Smooth muscle cell (in vitro differentiated cells): ENCODE data around the gene ZNF608. TPM values are rescaled to one million over a fixed set of nuclear protein-coding genes. Genes with fewer than 3 reads are reported as not detected.

Experiments
- DNase-seq: peaks from one replicate; lab custom pipeline; 2025; ENCODE audit not compliant: unreplicated experiment; lab: John Stamatoyannopoulos, UW
- H2AFZ ChIP-seq: fragments of 200-600 bp; sonication (generic); 2 replicates; pipeline ENCODE4 v1.6.0; 2016; ENCODE audit warnings: antibody characterized with exemption, low read depth, mild to moderate bottlenecking
- H3F3A ChIP-seq: fragments of 200-600 bp; sonication (generic); 2 replicates; pipeline ENCODE4 v1.6.0; 2017; ENCODE audit warnings: antibody characterized with exemption, low read depth
- H3K27ac ChIP-seq: fragments of 200-600 bp; sonication (generic); 2 replicates; pipeline ENCODE4 v1.5.1; 2016; ENCODE audit warnings: low read depth, mild to moderate bottlenecking
- H3K27me3 ChIP-seq: fragments of 200-600 bp; sonication (generic); 2 replicates; pipeline ENCODE4 v1.6.1; 2016; ENCODE audit warnings: low read depth, mild to moderate bottlenecking
- H3K36me3 ChIP-seq: fragments of 200-600 bp; sonication (generic); 2 replicates; pipeline ENCODE4 v1.5.1; 2016; ENCODE audit warnings: low read depth
- H3K4me1 ChIP-seq: fragments of 200-600 bp; sonication (generic); 2 replicates; pipeline ENCODE4 v1.5.1; 2016; ENCODE audit warnings: low read depth
- H3K4me2 ChIP-seq: fragments of 200-600 bp; sonication (generic); 2 replicates; pipeline ENCODE4 v1.6.0; 2016; ENCODE audit warnings: mild to moderate bottlenecking
- H3K4me3 ChIP-seq: fragments of 200-600 bp; sonication (generic); 2 replicates; pipeline ENCODE4 v1.5.1; 2016; ENCODE audit warnings: mild to moderate bottlenecking
- H3K79me2 ChIP-seq: fragments of 200-600 bp; sonication (generic); 2 replicates; pipeline ENCODE4 v1.6.0; 2016; ENCODE audit warnings: low read depth, mild to moderate bottlenecking
- H3K9ac ChIP-seq: fragments of 200-600 bp; sonication (generic); 2 replicates; pipeline ENCODE4 v1.6.0; 2016; ENCODE audit warnings: low read depth
- H3K9me3 ChIP-seq: fragments of 200-600 bp; sonication (generic); replicated peaks from 2 replicates; pipeline ENCODE4 v1.5.1; 2016; ENCODE audit warnings: low read depth
- H4K20me1 ChIP-seq: fragments of 200-600 bp; sonication (generic); 2 replicates; pipeline ENCODE4 v1.6.0; 2016; ENCODE audit warnings: low read depth
- WGBS: methylation state at CpG from one replicate; pipeline ENCODE4 v1.1.7; 2016; ENCODE audit warnings: low lambda C conversion rate; 5-methylcytosine and 5-hydroxymethylcytosine counted together
- polyA plus RNA-seq: library from polyadenylated mRNA; unstranded; fragments of >200 nt; fragmentation: Nextera tagmentation; extraction: Ambion mirVana; gene quantifications from 2 replicates; pipeline ENCODE4 v1.2.1, GENCODE V29; 2016
- total RNA-seq: library from RNA; depleted of rRNA; stranded (reverse); fragments of >200 nt; gene quantifications from 2 replicates; pipeline ENCODE4 v1.2.3, GENCODE V29; 2014
- TF ChIP-seq, protein P1 (sequence below): fragments of 200-600 bp; sonication (generic); IDR thresholded peaks from 2 replicates; pipeline ENCODE4 v1.5.1; 2017; ENCODE audit warnings: borderline replicate concordance, mild to moderate bottlenecking, antibody characterized with exemption; ENCODE audit not compliant: insufficient read depth, poor library complexity, severe bottlenecking

ZNF608 gene
- total and polyA plus RNA-seq, 2 experiments from 2014 or later, result 15.4 to 33.1 TPM

- no peaks in the 10 kb centered on the region for H3K27me3 ChIP-seq
- H2AFZ ChIP-seq, result no peak overlapping the region
- no peaks in the 10 kb centered on the region for H3K79me2 ChIP-seq
- WGBS, result 83% methylated on average over 1 of the region's 1 CpG
- H3K9me3 ChIP-seq, result no peaks in the 10 kb centered on the region
- no peaks in the 10 kb centered on the region for H3K36me3 ChIP-seq
- TF ChIP-seq, protein P1, sequence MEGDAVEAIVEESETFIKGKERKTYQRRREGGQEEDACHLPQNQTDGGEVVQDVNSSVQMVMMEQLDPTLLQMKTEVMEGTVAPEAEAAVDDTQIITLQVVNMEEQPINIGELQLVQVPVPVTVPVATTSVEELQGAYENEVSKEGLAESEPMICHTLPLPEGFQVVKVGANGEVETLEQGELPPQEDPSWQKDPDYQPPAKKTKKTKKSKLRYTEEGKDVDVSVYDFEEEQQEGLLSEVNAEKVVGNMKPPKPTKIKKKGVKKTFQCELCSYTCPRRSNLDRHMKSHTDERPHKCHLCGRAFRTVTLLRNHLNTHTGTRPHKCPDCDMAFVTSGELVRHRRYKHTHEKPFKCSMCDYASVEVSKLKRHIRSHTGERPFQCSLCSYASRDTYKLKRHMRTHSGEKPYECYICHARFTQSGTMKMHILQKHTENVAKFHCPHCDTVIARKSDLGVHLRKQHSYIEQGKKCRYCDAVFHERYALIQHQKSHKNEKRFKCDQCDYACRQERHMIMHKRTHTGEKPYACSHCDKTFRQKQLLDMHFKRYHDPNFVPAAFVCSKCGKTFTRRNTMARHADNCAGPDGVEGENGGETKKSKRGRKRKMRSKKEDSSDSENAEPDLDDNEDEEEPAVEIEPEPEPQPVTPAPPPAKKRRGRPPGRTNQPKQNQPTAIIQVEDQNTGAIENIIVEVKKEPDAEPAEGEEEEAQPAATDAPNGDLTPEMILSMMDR, result no peak
- H4K20me1 ChIP-seq, result no peaks in the 10 kb centered on the region
- H3K9ac ChIP-seq, result no peak overlapping the region
- H3K4me1 ChIP-seq, result peaks cover 14% of the 10 kb centered on the region
- no peak overlapping the region for H3K4me2 ChIP-seq
- no peak overlapping the region for H3K27ac ChIP-seq
- DNase-seq, result no peak
- H3F3A ChIP-seq, result no peaks in the 10 kb centered on the region
- no peak overlapping the region for H3K4me3 ChIP-seq
These were observed 26.2 kb upstream of the ZNF608 start for GRCh38 chr5:124772457-124773200.

- Histone ChIP-seq H3F3A (no peaks in the 10 kb centered on the region), H3K4me1 (peaks cover 14% of the 10 kb centered on the region), H3K9me3 (no peaks in the 10 kb centered on the region), H3K27me3 (no peaks in the 10 kb centered on the region), H4K20me1 (no peaks in the 10 kb centered on the region), H3K36me3 (no peaks in the 10 kb centered on the region), H2AFZ (no peak overlapping the region), H3K79me2 (no peaks in the 10 kb centered on the region), H3K27ac (no peak overlapping the region), H3K4me3 (no peak overlapping the region), H3K4me2 (no peak overlapping the region), H3K9ac (no peak overlapping the region)
- TF ChIP-seq, protein P1, result no peak
- 90% methylated on average over 3 of the region's 3 CpGs for WGBS
- DNase-seq, result no peak
These were observed 25.3 kb upstream of the ZNF608 start for GRCh38 chr5:124771761-124772160.

DNA sequence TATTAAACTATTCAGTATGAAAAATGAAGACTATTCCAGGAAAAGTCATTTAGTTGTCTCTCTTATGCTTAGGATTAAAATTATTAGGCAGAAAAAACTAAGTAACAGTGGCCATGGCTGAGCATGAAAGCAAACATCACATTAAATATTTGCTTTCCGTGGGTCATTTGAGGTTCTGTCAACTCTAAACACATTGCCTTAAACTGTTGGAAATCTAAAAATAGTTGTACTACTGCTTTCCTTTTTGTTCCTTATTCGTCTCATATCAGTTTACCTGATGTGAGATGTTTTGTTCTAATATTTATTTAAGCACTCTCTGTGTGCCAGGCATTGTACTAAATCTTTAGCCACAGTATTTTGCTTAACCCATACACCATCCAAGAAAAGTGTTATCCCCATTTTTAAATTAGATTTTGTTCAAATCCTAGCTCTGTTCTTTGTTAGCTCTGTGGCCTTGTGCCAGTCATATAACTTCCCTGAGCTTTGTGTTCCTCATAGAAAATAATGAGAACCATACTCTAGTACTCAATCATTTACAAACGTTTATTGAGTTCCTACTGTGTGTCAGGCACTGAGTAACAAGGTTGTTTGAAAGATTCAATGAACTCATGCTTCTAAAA is 18.7 kb upstream of the ZNF608 start:
- Histone ChIP-seq H3K9me3 (no peaks in the 10 kb centered on the region), H3F3A (no peaks in the 10 kb centered on the region), H3K36me3 (no peaks in the 10 kb centered on the region), H3K27ac (no peak overlapping the region), H3K4me3 (no peak overlapping the region), H3K4me2 (no peak overlapping the region), H3K27me3 (no peaks in the 10 kb centered on the region), H4K20me1 (no peaks in the 10 kb centered on the region), H3K79me2 (no peaks in the 10 kb centered on the region), H3K4me1 (peaks cover 9% of the 10 kb centered on the region), H3K9ac (no peak overlapping the region), H2AFZ (no peak overlapping the region)
- TF ChIP-seq, protein P1, result no peak
- WGBS, result 91% methylated on average over 3 of the region's 3 CpGs
- DNase-seq, result no peak
